HCT116 (cell line): ENCODE measurements around the gene CBLC. TPM values are rescaled to one million over a fixed set of nuclear protein-coding genes. Genes with fewer than 3 reads are reported as not detected.

Source experiments
- ATAC-seq: fragments of 200-7000 bp; cut with Tn5 transposase; 2 replicates; pipeline ENCODE4 v1.9.1; 2020; ENCODE audit warnings: mild to moderate bottlenecking, moderate library complexity
- BruUV-seq: library from RNA; stranded (reverse); fragments of 400-500 nt; replicated peaks from 2 replicates; lab custom pipeline; 2021; lab: Mats Ljungman, UMichigan
- CTCF ChIA-PET: fragments of 300-600 bp; sonication (Branson Sonifier 250); formaldehyde crosslinking; loops from one replicate; lab custom pipeline; 2021; ENCODE audit warnings: antibody characterized with exemption; lab: Charles Lee
- POLR2A ChIA-PET: fragments of 300-600, 350-600 bp; sonication (Branson Sonifier 250); formaldehyde crosslinking; loops from one replicate; lab custom pipeline; 2021; ENCODE audit warnings: antibody characterized with exemption; lab: Charles Lee
- RAD21 ChIA-PET, 2 experiments: fragments of 300-600 bp; sonication (Branson Sonifier 250); formaldehyde crosslinking; loops; one replicate each; lab custom pipeline; 2023; ENCODE audit warnings: low total read pairs in 2 of 2; ENCODE audit not compliant: uncharacterized antibody in 2 of 2, unreplicated experiment in 2 of 2, low non-redundant PET in 1 of 2; lab: Charles Lee
- DNase-seq: peaks from one replicate; pipeline ENCODE4 v3.0.0-alpha.2; 2010; ENCODE audit warnings: low read depth, low spot score
- H2AFZ ChIP-seq: fragments of 200-600 bp; shearing (Covaris generic), sonication (generic); 2 replicates; pipeline ENCODE4 v1.6.1; 2017; ENCODE audit warnings: low read depth, mixed run types, mixed read lengths, antibody characterized with exemption, low read length; ENCODE audit not compliant: poor library complexity, severe bottlenecking
- H3K27ac ChIP-seq: 2 replicates; pipeline ENCODE4 v1.5.1; 2012; ENCODE audit warnings: low read depth, low read length
- H3K27me3 ChIP-seq: fragments of 200-600 bp; sonication (generic); 2 replicates; pipeline ENCODE4 v1.6.1; 2016; ENCODE audit warnings: mixed run types, low read length, mixed read lengths; ENCODE audit not compliant: insufficient read depth
- H3K36me3 ChIP-seq, 2 experiments: fragments of 200-500 bp in 1 of 2; fragments of 200-600 bp in 1 of 2; sonication (Bioruptor generic) in 1 of 2; sonication (generic) in 1 of 2; 2 replicates each; pipeline versions ENCODE4 v1.5.1 to v1.6.1; 2014 to 2016; ENCODE audit warnings: low read length in 2 of 2, inconsistent platforms in 1 of 2, mixed read lengths in 1 of 2, mixed run types in 1 of 2; ENCODE audit not compliant: insufficient read depth in 2 of 2, control insufficient read depth in 1 of 2
- H3K4me1 ChIP-seq, 2 experiments: fragments of 200-600 bp in 1 of 2; sonication (generic) in 1 of 2; 2 replicates each; pipeline versions ENCODE4 v1.5.1 to v1.6.1; 2012 to 2017; ENCODE audit warnings: low read length in 2 of 2, inconsistent platforms in 1 of 2, mild to moderate bottlenecking in 1 of 2, mixed read lengths in 1 of 2, mixed run types in 1 of 2, moderate library complexity in 1 of 2; ENCODE audit not compliant: insufficient read depth in 2 of 2, control insufficient read depth in 1 of 2
- H3K4me2 ChIP-seq: fragments of 200-600 bp; sonication (generic); 2 replicates; pipeline ENCODE4 v1.6.1; 2017; ENCODE audit warnings: mixed run types, low read length, mixed read lengths
- H3K4me3 ChIP-seq, 2 experiments: fragments of 200-600 bp in 1 of 2; sonication (generic) in 1 of 2; replicated peaks in 1 of 2; 2 replicates each; pipeline ENCODE4 v1.5.1; 2011 to 2016; ENCODE audit warnings: low read length in 2 of 2, control low read depth in 1 of 2, low read depth in 1 of 2, mild to moderate bottlenecking in 1 of 2, mixed read lengths in 1 of 2, mixed run types in 1 of 2
- H3K79me2 ChIP-seq: fragments of 200-600 bp; sonication (generic); 2 replicates; pipeline ENCODE4 v1.6.1; 2017; ENCODE audit warnings: mild to moderate bottlenecking, mixed run types, low read length, moderate library complexity, mixed read lengths; ENCODE audit not compliant: insufficient read depth
- H3K9ac ChIP-seq: fragments of 200-600 bp; sonication (generic); 2 replicates; pipeline ENCODE4 v1.6.1; 2016; ENCODE audit warnings: low read length, mixed read lengths
- H3K9me2 ChIP-seq: fragments of 200-600 bp; sonication (generic), shearing (Covaris generic); 2 replicates; pipeline ENCODE4 v1.6.1; 2017; ENCODE audit warnings: mixed run types, mild to moderate bottlenecking, moderate library complexity; ENCODE audit not compliant: insufficient read depth
- H3K9me3 ChIP-seq, 2 experiments: fragments of 200-500 bp in 1 of 2; fragments of 200-600 bp in 1 of 2; sonication (Bioruptor generic) in 1 of 2; sonication (generic) in 1 of 2; 2 replicates each; pipeline ENCODE4 v1.6.1; 2014 to 2017; ENCODE audit warnings: low read length in 2 of 2, mixed read lengths in 2 of 2, inconsistent platforms in 1 of 2, low read depth in 1 of 2, mild to moderate bottlenecking in 1 of 2, mixed run types in 1 of 2, moderate library complexity in 1 of 2; ENCODE audit not compliant: control insufficient read depth in 1 of 2, insufficient read depth in 1 of 2
- H4K20me1 ChIP-seq: fragments of 200-600 bp; sonication (generic), shearing (Covaris generic); 2 replicates; pipeline ENCODE4 v1.6.1; 2017; ENCODE audit warnings: mixed run types, mild to moderate bottlenecking, moderate library complexity; ENCODE audit not compliant: insufficient read depth
- CBX3 ChIP-seq: IDR thresholded peaks from 2 replicates; pipeline ENCODE4 v1.6.1; 2012; ENCODE audit warnings: low read depth
- CTCF ChIP-seq, 3 experiments: fragments of 200-600 bp in 1 of 3; sonication (generic) in 1 of 3; IDR thresholded peaks in 2 of 3; conservative IDR thresholded peaks in 1 of 3; 2 replicates each; pipeline ENCODE4 v1.5.1; 2012 to 2017; ENCODE audit warnings: low read depth in 2 of 3, low read length in 2 of 3, antibody characterized with exemption in 1 of 3, borderline replicate concordance in 1 of 3, control low read depth in 1 of 3, mild to moderate bottlenecking in 1 of 3, mixed read lengths in 1 of 3, mixed run types in 1 of 3, moderate library complexity in 1 of 3; ENCODE audit not compliant: insufficient read depth in 1 of 3
- EGR1 ChIP-seq: IDR thresholded peaks from 2 replicates; pipeline ENCODE4 v1.6.1; 2012; ENCODE audit warnings: low read depth
- ELF1 ChIP-seq: IDR thresholded peaks from 2 replicates; pipeline ENCODE4 v1.6.1; 2012; ENCODE audit warnings: low read depth, borderline replicate concordance
- EZH2 ChIP-seq: fragments of 200-600 bp; sonication (generic); IDR thresholded peaks from 2 replicates; pipeline ENCODE4 v1.6.1; 2017; ENCODE audit warnings: antibody characterized with exemption, mixed run types
- FOSL1 ChIP-seq: IDR thresholded peaks from 2 replicates; pipeline ENCODE4 v1.6.1; 2012; ENCODE audit warnings: low read depth
- POLR2A ChIP-seq: IDR thresholded peaks from 2 replicates; pipeline ENCODE4 v1.7.0; 2011; ENCODE audit warnings: borderline replicate concordance; ENCODE audit not compliant: insufficient read depth, insufficient read length; ENCODE audit errors: extremely low read depth
- POLR2AphosphoS5 ChIP-seq: IDR thresholded peaks from 2 replicates; pipeline ENCODE4 v1.6.1; 2011; ENCODE audit warnings: mild to moderate bottlenecking, low read depth, low read length, moderate library complexity
- SIN3A ChIP-seq: IDR thresholded peaks from 2 replicates; pipeline ENCODE4 v1.6.1; 2012; ENCODE audit warnings: low read depth
- SP1 ChIP-seq: IDR thresholded peaks from 2 replicates; pipeline ENCODE4 v1.6.1; 2012; ENCODE audit warnings: low read depth
- SRF ChIP-seq: IDR thresholded peaks from 2 replicates; pipeline ENCODE4 v1.6.1; 2012; ENCODE audit warnings: low read depth
- ZFX ChIP-seq: fragments of 450-650 bp; IDR thresholded peaks from 2 replicates; pipeline ENCODE4 v1.6.1; 2017
- intact Hi-C: fragments of 100-400 bp; cut with micrococcal nuclease; formaldehyde crosslinking; loops from 2 replicates; pipeline ENCODE4 v1.10.0; 2022
- total RNA-seq: library from RNA; stranded (reverse); gene quantifications from one replicate; pipeline ENCODE4 v1.2.1, GENCODE V29; 2021; ENCODE audit not compliant: unreplicated experiment
- TF ChIP-seq, protein P1 (sequence below): IDR thresholded peaks from 2 replicates; pipeline ENCODE4 v1.6.1; 2012
- TF ChIP-seq, protein P2 (sequence below): IDR thresholded peaks from 2 replicates; pipeline ENCODE4 v1.6.1; 2011; ENCODE audit warnings: mild to moderate bottlenecking, low read length, moderate library complexity; ENCODE audit not compliant: insufficient replicate concordance; ENCODE audit errors: extremely low read depth

The CBLC gene
- total RNA-seq, 1 experiment from 2014 or later, result 54.3 TPM

DNA sequence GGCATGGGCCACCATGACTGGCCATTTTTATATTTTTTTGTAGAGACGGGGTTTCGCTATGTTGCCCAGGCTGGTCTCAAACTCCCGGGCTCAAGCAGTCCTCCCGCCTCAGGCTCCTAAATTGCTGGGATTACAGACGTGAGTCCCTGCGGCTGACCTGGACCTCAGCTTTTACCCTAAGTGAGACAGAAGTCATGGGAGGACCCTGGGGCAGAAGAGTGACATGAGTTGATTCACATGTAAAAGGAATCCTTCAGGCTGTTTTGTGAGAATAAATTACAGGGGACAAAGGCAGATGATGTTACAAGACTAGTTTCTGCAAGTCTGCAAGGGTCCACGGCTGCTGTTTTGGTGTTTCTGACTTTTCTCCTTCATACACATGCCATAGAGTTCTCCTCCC is 28.6 kb downstream of the CBLC start:
- CTCF ChIA-PET, result interaction anchor here (1.5 to 1.9 kb wide), 4 partner anchors 22 to 82 kb away, joined by 4 to 14 read pairs (median 6); no protein-coding TSS in a partner anchor
- no peak for TF ChIP-seq SRF
- TF ChIP-seq CBX3, result no peak
- RAD21 ChIA-PET, result interaction anchor here in 1 of 2 experiments (1.3 kb wide), 1 partner anchor 118 kb away, joined by 7 read pairs; no protein-coding TSS in a partner anchor
- Histone ChIP-seq H3K9me3 (peaks cover 0 to 3% of the 10 kb centered on the region in 2 experiments; a peak in 1 of 4 replicates), H4K20me1 (no peaks in the 10 kb centered on the region), H3K9me2 (no peaks in the 10 kb centered on the region), H3K27ac (0 out of 2 replicates have a peak overlapping the region, but pooled peaks have one; percentile 89), H3K4me3 (no peak overlapping the region), H3K4me1 (peaks cover 34 to 45% of the 10 kb centered on the region in 2 experiments), H3K4me2 (peak overlapping the region; percentile 98), H3K27me3 (no peaks in the 10 kb centered on the region), H3K79me2 (no peaks in the 10 kb centered on the region; the same call in 1 of the 2 replicates), H3K36me3 (peaks cover 5 to 20% of the 10 kb centered on the region in 2 experiments; a peak in 2 of 4 replicates), H2AFZ (no peak overlapping the region), H3K9ac (no peak overlapping the region)
- intact Hi-C loops, result no loop called here
- BruUV-seq, result no TSS peak
- no peak for DNase-seq
- ATAC-seq, result no peak
- POLR2A ChIA-PET, result interaction anchor here (1.2 to 1.5 kb wide), 2 partner anchors 38 to 82 kb away, joined by 3 to 4 read pairs; no protein-coding TSS in a partner anchor

GRCh38 chr19:44807162-44807561 is 29.5 kb downstream of the CBLC start:
- POLR2A ChIA-PET, result interaction anchor here (0.6 to 1.5 kb wide), 3 partner anchors 37 to 618 kb away, joined by 3 to 5 read pairs (median 4); no protein-coding TSS in a partner anchor
- no peak overlapping the region for H2AFZ ChIP-seq

More at GRCh38 chr19:44807162-44807561, 29.5 kb downstream of the CBLC start:
- H3K9me3 ChIP-seq, result peaks cover 0 to 3% of the 10 kb centered on the region in 2 experiments; a peak in 1 of 4 replicates
- H3K27me3 ChIP-seq, result no peaks in the 10 kb centered on the region
- peak overlapping the region; percentile 85; the same call in 1 of the 2 replicates for H3K9ac ChIP-seq
- peak overlapping the region; percentile 98 for H3K4me2 ChIP-seq
- TF ChIP-seq, protein P1, sequence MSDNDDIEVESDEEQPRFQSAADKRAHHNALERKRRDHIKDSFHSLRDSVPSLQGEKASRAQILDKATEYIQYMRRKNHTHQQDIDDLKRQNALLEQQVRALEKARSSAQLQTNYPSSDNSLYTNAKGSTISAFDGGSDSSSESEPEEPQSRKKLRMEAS, result no peak
- no peak for TF ChIP-seq ELF1
- TF ChIP-seq EZH2, result no peak
- no peak for TF ChIP-seq ZFX
- TF ChIP-seq CTCF (IDR thresholded peaks at IDR 0.05 in 2 of 3, conservative IDR thresholded peaks at IDR 0.05 in 1 of 3; ENCODE audit: borderline replicate concordance in 1 of 3, insufficient read depth in 1 of 3, low read depth in 2 of 3, low read length in 2 of 3), result no peak
- TF ChIP-seq, protein P2, sequence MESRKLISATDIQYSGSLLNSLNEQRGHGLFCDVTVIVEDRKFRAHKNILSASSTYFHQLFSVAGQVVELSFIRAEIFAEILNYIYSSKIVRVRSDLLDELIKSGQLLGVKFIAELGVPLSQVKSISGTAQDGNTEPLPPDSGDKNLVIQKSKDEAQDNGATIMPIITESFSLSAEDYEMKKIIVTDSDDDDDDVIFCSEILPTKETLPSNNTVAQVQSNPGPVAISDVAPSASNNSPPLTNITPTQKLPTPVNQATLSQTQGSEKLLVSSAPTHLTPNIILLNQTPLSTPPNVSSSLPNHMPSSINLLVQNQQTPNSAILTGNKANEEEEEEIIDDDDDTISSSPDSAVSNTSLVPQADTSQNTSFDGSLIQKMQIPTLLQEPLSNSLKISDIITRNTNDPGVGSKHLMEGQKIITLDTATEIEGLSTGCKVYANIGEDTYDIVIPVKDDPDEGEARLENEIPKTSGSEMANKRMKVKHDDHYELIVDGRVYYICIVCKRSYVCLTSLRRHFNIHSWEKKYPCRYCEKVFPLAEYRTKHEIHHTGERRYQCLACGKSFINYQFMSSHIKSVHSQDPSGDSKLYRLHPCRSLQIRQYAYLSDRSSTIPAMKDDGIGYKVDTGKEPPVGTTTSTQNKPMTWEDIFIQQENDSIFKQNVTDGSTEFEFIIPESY, result no peak
- no peak for TF ChIP-seq SP1
- TF ChIP-seq POLR2A, result no peak
- TF ChIP-seq SRF, result no peak
- no peak for TF ChIP-seq FOSL1
- no peak for TF ChIP-seq POLR2AphosphoS5
- no peak for TF ChIP-seq EGR1
- TF ChIP-seq SIN3A, result no peak
- H3K4me1 ChIP-seq, result peaks cover 34 to 45% of the 10 kb centered on the region in 2 experiments
- peak; percentile 54 for ATAC-seq
- intact Hi-C loops, result no loop called here
- DNase-seq, result no peak
- H3K27ac ChIP-seq, result peak overlapping the region; percentile 89
- peaks cover 3 to 18% of the 10 kb centered on the region in 2 experiments; a peak in 2 of 4 replicates for H3K36me3 ChIP-seq
- no peaks in the 10 kb centered on the region; the same call in 1 of the 2 replicates for H3K79me2 ChIP-seq
- ChIA-PET RAD21 (interaction anchor here (0.5 to 1.6 kb wide), 4 partner anchors 34 to 83 kb away, joined by 3 to 4 read pairs (median 4); partner anchors contain the start of gene NECTIN2 (in 1 of the 2)), CTCF (interaction anchor here (1.2 to 1.9 kb wide), 7 partner anchors 23 to 117 kb away, joined by 4 to 14 read pairs (median 7); partner anchors contain the start of gene NECTIN2)
- H3K4me3 ChIP-seq, result no peak overlapping the region
- no TSS peak for BruUV-seq
- H4K20me1 ChIP-seq, result no peaks in the 10 kb centered on the region
- H3K9me2 ChIP-seq, result no peaks in the 10 kb centered on the region
